H9 (cell line): Measurements from ENCODE around the gene SOCS4. TPM values are rescaled to one million over a fixed set of nuclear protein-coding genes. Genes with fewer than 3 reads are reported as not detected.

ENCODE experiments used
- DNase-seq: peaks from one replicate; pipeline ENCODE4 v3.0.0-alpha.2; 2017
- H2AFZ ChIP-seq: one replicate; pipeline ENCODE4 v1.6.1; 2013; ENCODE audit warnings: mild to moderate bottlenecking, low read length, control low read depth, moderate library complexity
- H2AK5ac ChIP-seq: 2 replicates; pipeline ENCODE4 v1.6.1; 2013; ENCODE audit warnings: low read length, control low read depth, mixed read lengths; ENCODE audit not compliant: insufficient read length
- H2BK120ac ChIP-seq: one replicate; pipeline ENCODE4 v1.6.1; 2013; ENCODE audit warnings: low read depth, mild to moderate bottlenecking, low read length, control low read depth, inconsistent platforms; ENCODE audit not compliant: poor library complexity, severe bottlenecking
- H2BK12ac ChIP-seq: 2 replicates; pipeline ENCODE4 v1.6.1; 2013; ENCODE audit warnings: low read length, control low read depth, mixed read lengths, low read depth; ENCODE audit not compliant: insufficient read length
- H2BK15ac ChIP-seq: 2 replicates; pipeline ENCODE4 v1.6.1; 2013; ENCODE audit warnings: low read depth, low read length, control low read depth
- H2BK20ac ChIP-seq: one replicate; pipeline ENCODE4 v1.6.1; 2013; ENCODE audit warnings: low read depth, mild to moderate bottlenecking, low read length, control low read depth, inconsistent platforms; ENCODE audit not compliant: poor library complexity, severe bottlenecking
- H2BK5ac ChIP-seq: 2 replicates; pipeline ENCODE4 v1.6.1; 2013; ENCODE audit warnings: low read length, control low read depth, mixed read lengths; ENCODE audit not compliant: insufficient read length
- H3K14ac ChIP-seq: 2 replicates; pipeline ENCODE4 v1.6.1; 2013; ENCODE audit warnings: low read length, control low read depth; ENCODE audit not compliant: insufficient read depth
- H3K18ac ChIP-seq: 2 replicates; pipeline ENCODE4 v1.6.1; 2013; ENCODE audit warnings: low read depth, mild to moderate bottlenecking, mixed read lengths, low read length, control low read depth; ENCODE audit not compliant: insufficient read length
- H3K23ac ChIP-seq: 2 replicates; pipeline ENCODE4 v1.6.1; 2013; ENCODE audit warnings: low read length, control low read depth, mixed read lengths, low read depth; ENCODE audit not compliant: insufficient read length
- H3K23me2 ChIP-seq: 2 replicates; pipeline ENCODE4 v1.6.1; 2013; ENCODE audit warnings: low read depth, mild to moderate bottlenecking, mixed read lengths, low read length, control low read depth; ENCODE audit not compliant: insufficient read length, poor library complexity, severe bottlenecking
- H3K27ac ChIP-seq: 2 replicates; pipeline ENCODE4 v1.5.1; 2013; ENCODE audit warnings: low read length, control low read depth, mixed read lengths, low read depth; ENCODE audit not compliant: insufficient read length
- H3K27me3 ChIP-seq: 2 replicates; pipeline ENCODE4 v1.6.1; 2013; ENCODE audit warnings: low read length, control low read depth, inconsistent platforms; ENCODE audit not compliant: insufficient read depth
- H3K4ac ChIP-seq: 2 replicates; pipeline ENCODE4 v1.6.1; 2013; ENCODE audit warnings: low read depth, mild to moderate bottlenecking, control low read depth, inconsistent platforms, low read length, moderate library complexity
- H3K4me1 ChIP-seq: 2 replicates; pipeline ENCODE4 v1.6.1; 2013; ENCODE audit warnings: low read length, control low read depth, inconsistent platforms; ENCODE audit not compliant: insufficient read depth
- H3K4me2 ChIP-seq: 2 replicates; pipeline ENCODE4 v1.6.1; 2013; ENCODE audit warnings: low read length, control low read depth, mixed read lengths; ENCODE audit not compliant: insufficient read length, insufficient read depth
- H3K56ac ChIP-seq: 2 replicates; pipeline ENCODE4 v1.6.1; 2013; ENCODE audit warnings: low read depth, mild to moderate bottlenecking, mixed read lengths, low read length, control low read depth; ENCODE audit not compliant: insufficient read length
- H3K79me1 ChIP-seq: 2 replicates; pipeline ENCODE4 v1.6.1; 2013; ENCODE audit warnings: low read depth, mild to moderate bottlenecking, moderate library complexity, low read length, control low read depth, inconsistent platforms; ENCODE audit not compliant: insufficient read depth, poor library complexity, severe bottlenecking
- H3K79me2 ChIP-seq: 2 replicates; pipeline ENCODE4 v1.6.1; 2013; ENCODE audit warnings: low read length, control low read depth, inconsistent platforms; ENCODE audit not compliant: insufficient read depth
- H3K9ac ChIP-seq: 2 replicates; pipeline ENCODE4 v1.6.1; 2013; ENCODE audit warnings: low read length, control low read depth, mixed read lengths; ENCODE audit not compliant: insufficient read length; ENCODE audit errors: extremely low read depth
- H3K9me3 ChIP-seq: one replicate; pipeline ENCODE4 v1.6.1; 2013; ENCODE audit warnings: low read depth, low read length, inconsistent platforms; ENCODE audit not compliant: control insufficient read depth
- H3T11ph ChIP-seq: one replicate; pipeline ENCODE4 v1.6.1; 2013; ENCODE audit warnings: mild to moderate bottlenecking, low read length, control low read depth, inconsistent platforms
- H4K20me1 ChIP-seq: one replicate; pipeline ENCODE4 v1.6.1; 2013; ENCODE audit not compliant: control insufficient read depth, insufficient read length, insufficient read depth
- H4K5ac ChIP-seq: 2 replicates; pipeline ENCODE4 v1.6.1; 2013; ENCODE audit warnings: low read depth, mild to moderate bottlenecking, mixed read lengths, low read length, control low read depth; ENCODE audit not compliant: insufficient read length
- H4K8ac ChIP-seq: replicated peaks from 2 replicates; pipeline ENCODE4 v1.6.1; 2013; ENCODE audit warnings: low read length, control low read depth, mixed read lengths, low read depth; ENCODE audit not compliant: insufficient read length
- H4K91ac ChIP-seq: 2 replicates; pipeline ENCODE4 v1.6.1; 2013; ENCODE audit warnings: low read depth, mild to moderate bottlenecking, moderate library complexity, mixed read lengths, low read length, control low read depth; ENCODE audit not compliant: insufficient read length
- H3K27ac Mint-ChIP-seq, 3 experiments: 2 replicates in 2 of 3; 3 replicates in 1 of 3; pipeline ENCODE4 v1.8.0; 2020 to 2021; ENCODE audit warnings: mixed read lengths in 3 of 3, mild to moderate bottlenecking in 1 of 3, moderate library complexity in 1 of 3
- H3K27me3 Mint-ChIP-seq: 2 replicates; pipeline ENCODE4 v1.8.0; 2021; ENCODE audit warnings: low read depth, mild to moderate bottlenecking, moderate library complexity, mixed read lengths
- H3K36me3 Mint-ChIP-seq, 3 experiments: 2 replicates in 2 of 3; 3 replicates in 1 of 3; pipeline ENCODE4 v1.8.0; 2020 to 2021; ENCODE audit warnings: low read depth in 3 of 3, mixed read lengths in 3 of 3; ENCODE audit not compliant: insufficient read depth in 1 of 3
- H3K4me1 Mint-ChIP-seq, 2 experiments: 2 replicates each; pipeline ENCODE4 v1.8.0; 2020; ENCODE audit warnings: mixed read lengths in 2 of 2
- H3K4me3 Mint-ChIP-seq, 2 experiments: 2 replicates in 1 of 2; 3 replicates in 1 of 2; pipeline ENCODE4 v1.8.0; 2020 to 2021; ENCODE audit warnings: mild to moderate bottlenecking in 2 of 2, mixed read lengths in 2 of 2, moderate library complexity in 1 of 2
- H3K9me3 Mint-ChIP-seq, 2 experiments: 2 replicates in 1 of 2; 3 replicates in 1 of 2; pipeline ENCODE4 v1.8.0; 2020; ENCODE audit warnings: mild to moderate bottlenecking in 2 of 2, mixed read lengths in 2 of 2, moderate library complexity in 1 of 2
- WGBS: extraction: QIAGEN DNeasy Blood & Tissue Kit; methylation state at CpG from one replicate; pipeline ENCODE4 v1.1.7; 2013; ENCODE audit warnings: missing lambda C conversion rate, low lambda C conversion rate, mixed read lengths; ENCODE audit not compliant: insufficient read length; ENCODE audit errors: extremely low coverage; 5-methylcytosine and 5-hydroxymethylcytosine counted together
- total RNA-seq: library from RNA; stranded (reverse); gene quantifications from 2 replicates; pipeline ENCODE4 v1.2.1, GENCODE V29; 2021
- TF ChIP-seq, protein P1 (sequence below): fragments of 200-600 bp; sonication (generic); conservative IDR thresholded peaks from 3 replicates; pipeline ENCODE4 v1.8.0; 2021; ENCODE audit warnings: antibody characterized with exemption, mild to moderate bottlenecking

Gene SOCS4
- total RNA-seq, 1 experiment from 2014 or later = 38.5 TPM

- no peak overlapping the region for H2BK5ac ChIP-seq
- H3K9me3 ChIP-seq = no peaks in the 10 kb centered on the region
- no peak overlapping the region for H2BK120ac ChIP-seq
- H3K23me2 ChIP-seq = no peaks in the 10 kb centered on the region
- H4K5ac ChIP-seq = no peak overlapping the region
- H3K4me1 ChIP-seq = no peaks in the 10 kb centered on the region
- Mint-ChIP-seq H3K4me1 (peaks cover 18% of the 10 kb centered on the region in 2 experiments), H3K27me3 (no peaks in the 10 kb centered on the region), H3K9me3 (no peaks in the 10 kb centered on the region), H3K4me3 (no peak overlapping the region), H3K36me3 (peaks cover 35 to 64% (median 61%) of the 10 kb centered on the region in 3 experiments; a peak in 6 of 7 replicates), H3K27ac (no peak overlapping the region)
- TF ChIP-seq, protein P1, sequence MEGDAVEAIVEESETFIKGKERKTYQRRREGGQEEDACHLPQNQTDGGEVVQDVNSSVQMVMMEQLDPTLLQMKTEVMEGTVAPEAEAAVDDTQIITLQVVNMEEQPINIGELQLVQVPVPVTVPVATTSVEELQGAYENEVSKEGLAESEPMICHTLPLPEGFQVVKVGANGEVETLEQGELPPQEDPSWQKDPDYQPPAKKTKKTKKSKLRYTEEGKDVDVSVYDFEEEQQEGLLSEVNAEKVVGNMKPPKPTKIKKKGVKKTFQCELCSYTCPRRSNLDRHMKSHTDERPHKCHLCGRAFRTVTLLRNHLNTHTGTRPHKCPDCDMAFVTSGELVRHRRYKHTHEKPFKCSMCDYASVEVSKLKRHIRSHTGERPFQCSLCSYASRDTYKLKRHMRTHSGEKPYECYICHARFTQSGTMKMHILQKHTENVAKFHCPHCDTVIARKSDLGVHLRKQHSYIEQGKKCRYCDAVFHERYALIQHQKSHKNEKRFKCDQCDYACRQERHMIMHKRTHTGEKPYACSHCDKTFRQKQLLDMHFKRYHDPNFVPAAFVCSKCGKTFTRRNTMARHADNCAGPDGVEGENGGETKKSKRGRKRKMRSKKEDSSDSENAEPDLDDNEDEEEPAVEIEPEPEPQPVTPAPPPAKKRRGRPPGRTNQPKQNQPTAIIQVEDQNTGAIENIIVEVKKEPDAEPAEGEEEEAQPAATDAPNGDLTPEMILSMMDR = no peak
- no peak overlapping the region for H3K23ac ChIP-seq
- no CpG with 5 or more reads among the region's 5 CpGs for WGBS
- H3K56ac ChIP-seq = no peak overlapping the region
- no peaks in the 10 kb centered on the region for H3K27me3 ChIP-seq
- no peak overlapping the region for H4K8ac ChIP-seq
- no peak overlapping the region for H2BK20ac ChIP-seq
- no peak overlapping the region for H3K9ac ChIP-seq
- peaks cover 25% of the 10 kb centered on the region; the same call in 1 of the 2 replicates for H3K79me2 ChIP-seq
- H3K4me2 ChIP-seq = no peak overlapping the region
- no peak overlapping the region for H2BK15ac ChIP-seq
- peaks cover 20% of the 10 kb centered on the region for H3K79me1 ChIP-seq
- H3T11ph ChIP-seq = no peak overlapping the region
- H4K91ac ChIP-seq = no peak overlapping the region
- H2AK5ac ChIP-seq = no peak overlapping the region
- H3K4ac ChIP-seq = no peak overlapping the region
- no peak overlapping the region for H3K27ac ChIP-seq
- H2BK12ac ChIP-seq = no peak overlapping the region
- H3K18ac ChIP-seq = no peak overlapping the region
- H3K14ac ChIP-seq = no peak overlapping the region
- H2AFZ ChIP-seq = no peak overlapping the region
- no peak for DNase-seq
- H4K20me1 ChIP-seq = no peaks in the 10 kb centered on the region
These were observed 30.9 kb downstream of the SOCS4 start for GRCh38 chr14:55057919-55058318.
